Fibroblast of skin of scalp (primary cell): ENCODE data around the gene TJP2.
"Not testable (repeated sequence)": the region's sequence is repeated elsewhere in the genome, so short reads cannot be mapped to it uniquely, and the experiment has no call there.

Source experiments
- DNase-seq: peaks from one replicate; pipeline ENCODE4 v3.0.0-alpha.2; 2013

The TJP2 gene

DNA sequence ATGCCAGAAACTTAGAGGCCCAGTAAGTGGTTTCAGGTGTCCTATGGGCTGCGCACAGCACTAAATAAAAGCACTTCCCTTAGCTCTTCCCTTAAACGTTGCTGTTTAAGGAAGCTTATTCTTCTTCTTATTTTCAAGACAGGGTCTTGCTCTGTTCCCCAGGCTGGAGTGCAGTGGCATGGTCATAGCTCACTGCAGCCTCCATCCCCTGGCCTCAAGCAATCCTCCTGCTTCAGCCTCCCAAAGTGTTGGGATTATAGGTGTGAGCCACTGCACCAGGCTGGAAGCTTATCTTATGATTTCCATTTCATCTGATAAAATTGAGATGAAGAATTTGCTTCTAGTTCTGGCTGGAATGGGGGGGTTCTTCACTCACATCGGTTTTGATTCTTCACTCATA lies 15.6 kb upstream of the TJP2 start:
- no peak for DNase-seq

DNA sequence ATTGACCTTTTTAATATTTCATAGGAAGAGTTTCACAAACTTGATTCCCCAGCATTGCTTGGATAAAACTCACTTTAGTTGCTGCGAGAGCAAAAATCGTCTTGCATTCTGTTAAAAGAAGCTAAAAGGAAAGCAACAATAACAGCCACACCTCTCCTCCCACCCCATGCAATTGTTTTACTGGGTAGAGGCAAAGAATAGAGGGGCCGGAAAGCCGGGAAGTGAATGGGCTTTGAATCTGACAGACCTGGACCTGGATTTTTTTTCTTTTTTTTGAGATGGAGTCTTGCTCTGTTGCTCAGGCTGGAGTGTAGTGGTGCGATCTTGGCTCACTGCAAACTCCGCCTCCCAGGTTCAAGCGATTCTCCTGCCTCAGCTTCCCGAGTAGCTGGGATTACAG lies 9.5 kb upstream of the TJP2 start:
- DNase-seq = not testable (repeated sequence)

DNA sequence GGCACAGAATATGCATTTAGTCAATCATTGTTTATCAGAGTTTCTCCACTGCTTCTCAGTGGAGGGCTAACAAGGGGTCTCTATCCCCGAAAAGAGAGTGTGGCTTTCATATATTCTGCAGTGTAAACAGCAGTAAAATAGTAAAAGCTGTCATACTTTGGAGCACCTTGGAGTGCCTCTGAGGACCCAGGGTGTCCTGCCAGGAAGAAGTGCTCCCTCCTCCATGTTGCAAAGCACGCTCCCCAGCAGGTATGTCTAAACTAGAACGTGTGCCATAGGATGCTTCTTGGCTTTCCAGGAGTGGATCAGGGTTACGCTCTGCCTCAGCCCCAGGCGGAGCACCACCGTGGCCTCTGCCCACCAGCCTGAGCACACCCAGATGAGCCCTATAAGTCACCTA lies 8.5 kb upstream of the TJP2 start:
- DNase-seq = no peak

DNA sequence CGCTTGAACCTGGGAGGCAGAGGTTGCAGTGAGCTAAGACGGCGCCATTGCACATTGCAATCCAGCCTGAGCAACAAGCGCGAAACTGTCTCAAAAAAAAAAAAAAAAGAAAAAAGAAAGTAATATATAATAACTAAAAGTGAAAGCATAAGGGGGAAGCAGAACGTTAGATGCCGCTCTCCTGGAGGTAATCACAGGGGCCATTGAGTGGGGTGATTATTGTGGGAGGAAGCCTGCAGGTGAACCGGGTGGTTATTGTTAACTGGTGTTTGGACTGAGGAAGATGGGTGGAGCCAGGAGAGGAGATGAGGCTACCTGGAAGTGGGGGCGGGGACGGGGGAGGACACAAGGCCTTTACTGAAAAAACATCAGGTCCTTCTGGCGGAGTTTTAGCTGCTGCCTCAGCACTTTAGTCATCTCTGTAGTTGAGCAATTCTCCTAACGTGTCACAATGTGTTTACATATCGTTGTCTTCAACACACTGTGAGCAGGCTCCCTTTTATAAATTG lies 5.3 kb upstream of the TJP2 start:
- DNase-seq = no peak

DNA sequence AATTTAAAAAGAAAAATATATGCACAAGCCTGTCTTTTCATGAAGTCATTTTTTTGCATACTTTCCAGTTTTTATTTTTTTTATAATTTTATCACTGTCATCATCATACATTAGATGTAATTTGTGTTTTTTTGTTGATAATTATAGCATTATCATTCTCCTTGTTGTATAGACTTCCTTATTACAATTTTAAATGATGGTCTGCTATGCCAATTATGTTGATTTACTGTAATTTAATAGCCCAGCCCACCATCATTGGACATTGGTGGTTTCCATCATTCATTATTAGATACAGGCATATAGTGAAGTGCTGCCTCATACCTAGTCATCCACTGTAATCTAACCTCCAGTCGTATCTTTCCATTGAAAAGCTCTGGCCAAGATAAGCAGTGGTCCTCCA lies 3.8 kb upstream of the TJP2 start:
- no peak for DNase-seq

GRCh38 chr9:69171049-69171448 lies 3.0 kb upstream of the TJP2 start:
- DNase-seq = no peak

- DNase-seq = no peak
Measured at GRCh38 chr9:69171517-69171916, 2.6 kb upstream of the TJP2 start.

- DNase-seq = no peak
Measured at GRCh38 chr9:69172895-69173294, 1.2 kb upstream of the TJP2 start.

DNA sequence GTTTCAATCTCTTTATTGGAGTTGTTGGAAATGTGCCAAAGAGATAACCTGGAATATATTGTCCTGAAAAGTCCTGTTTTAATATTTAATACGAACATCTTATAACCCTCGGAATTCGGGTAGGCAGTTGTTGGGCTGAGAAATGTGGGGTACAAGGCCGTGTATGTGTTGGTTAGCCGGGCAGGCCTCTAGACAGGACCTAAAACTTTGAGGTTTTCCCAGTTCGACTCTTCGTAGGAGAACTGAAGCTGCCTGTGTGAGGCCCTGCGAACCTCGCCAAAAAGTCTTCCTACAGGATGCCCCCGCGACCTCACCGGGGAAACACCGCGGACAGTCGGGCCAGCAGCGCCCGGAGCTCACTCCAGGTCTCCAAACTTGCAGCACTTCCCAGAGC lies 583 bp upstream of the TJP2 start:
- no peak for DNase-seq

DNA sequence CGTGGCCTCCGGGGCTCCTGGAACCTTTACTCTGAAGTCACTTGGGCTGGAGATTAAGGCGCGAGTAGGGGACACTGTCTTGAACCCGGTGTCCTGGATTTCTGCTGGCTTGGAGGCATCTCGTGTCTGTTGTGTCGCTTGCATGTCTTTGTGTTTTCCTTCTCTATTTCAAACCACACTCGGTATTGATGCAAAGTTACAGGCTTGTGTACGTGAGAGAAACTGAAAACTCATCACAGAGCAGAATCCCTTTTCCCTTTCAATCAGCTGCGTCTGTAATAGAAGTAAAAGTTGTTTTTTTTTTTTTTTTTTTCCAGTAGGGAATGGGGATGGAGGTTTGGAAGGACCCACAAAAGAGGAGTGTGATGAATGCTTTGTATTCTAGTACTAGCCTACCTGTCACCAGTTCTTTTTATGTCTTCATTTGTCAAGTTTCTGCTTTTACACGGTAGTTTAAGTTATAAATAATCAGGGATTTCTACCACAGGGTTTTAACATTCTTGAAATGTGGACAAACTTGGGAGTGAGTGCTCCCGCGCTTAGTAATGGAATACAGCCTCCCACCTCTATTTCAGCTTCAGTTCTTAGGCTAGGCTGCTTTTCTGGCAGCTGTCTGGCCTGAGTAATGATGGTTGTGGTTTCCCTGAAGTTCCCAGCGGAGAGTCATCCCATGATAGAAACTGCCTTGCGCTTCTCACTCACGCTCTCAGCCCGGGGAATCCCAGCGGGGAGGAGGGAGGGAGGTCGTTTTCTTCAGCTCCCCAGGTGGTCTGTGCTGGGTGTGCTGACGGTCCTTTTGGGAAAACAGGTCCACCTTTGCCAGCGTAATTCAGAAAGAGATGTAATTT lies 763 bp downstream of the TJP2 start:
- DNase-seq = peak; percentile 98

- DNase-seq = peak; percentile 53
Measured at GRCh38 chr9:69175486-69175885, 1.4 kb downstream of the TJP2 start.

DNA sequence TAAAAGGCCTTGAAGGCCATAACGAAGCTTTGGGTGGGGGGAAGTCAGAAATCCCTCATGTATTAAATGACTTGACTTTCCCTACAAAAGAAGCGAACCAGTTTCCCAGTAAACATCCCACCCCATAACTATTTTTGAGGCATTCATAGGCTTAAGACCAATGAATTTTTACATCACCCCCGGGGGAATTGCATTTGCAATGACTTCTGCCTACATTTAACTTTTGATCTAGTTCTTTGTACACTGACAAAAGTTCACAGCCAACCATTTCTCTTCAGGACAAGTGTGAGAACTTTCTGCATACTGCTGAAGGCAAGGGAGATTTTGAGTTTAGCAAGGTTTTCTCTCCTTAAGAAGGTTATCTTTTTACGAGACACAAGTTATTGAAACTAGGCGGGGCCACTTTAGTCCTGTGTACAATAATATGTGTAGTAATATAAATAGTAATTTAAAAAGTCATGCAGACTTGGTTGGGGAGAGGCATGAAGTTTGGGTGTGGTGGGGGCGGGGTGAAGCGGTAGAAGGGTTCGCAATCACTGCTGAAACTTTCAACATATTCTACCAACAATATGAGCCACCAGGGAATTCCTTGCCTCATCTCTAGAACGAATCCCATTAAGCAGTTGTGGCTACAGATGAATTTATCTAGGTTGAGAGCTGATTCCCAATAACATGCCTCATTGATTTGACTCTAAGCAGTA lies 2.5 kb downstream of the TJP2 start:
- peak; percentile 28 for DNase-seq

GRCh38 chr9:69178583-69179011 lies 4.5 kb downstream of the TJP2 start:
- DNase-seq = no peak

- DNase-seq = no peak
Measured at GRCh38 chr9:69179037-69179436, 5.0 kb downstream of the TJP2 start.

DNA sequence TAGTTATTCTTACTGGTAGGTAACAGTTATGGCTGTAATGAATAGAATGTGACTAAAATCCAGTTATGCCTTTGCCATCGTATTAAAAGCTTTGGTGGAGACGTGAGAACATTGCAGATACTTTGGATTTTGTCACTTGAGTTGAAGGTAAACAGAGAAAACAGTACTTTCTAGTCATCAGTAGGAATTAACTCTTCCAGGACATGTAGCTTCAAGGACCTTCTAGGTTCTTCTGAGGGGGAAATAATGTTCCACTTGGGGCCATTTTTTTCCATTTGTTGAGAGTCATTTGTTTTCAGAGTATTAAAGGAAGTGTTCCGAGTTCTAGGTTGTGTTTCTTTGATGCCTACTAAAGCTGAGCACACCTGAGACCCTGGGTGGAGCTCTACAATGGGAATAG lies 6.1 kb downstream of the TJP2 start:
- DNase-seq = no peak

GRCh38 chr9:69180670-69181069 lies 6.6 kb downstream of the TJP2 start:
- DNase-seq = peak; percentile 95

- no peak for DNase-seq
Measured at GRCh38 chr9:69181908-69182353, 7.9 kb downstream of the TJP2 start.

GRCh38 chr9:69184266-69184665 lies 10.2 kb downstream of the TJP2 start:
- DNase-seq = no peak

GRCh38 chr9:69186841-69187611 lies 12.9 kb downstream of the TJP2 start:
- no peak for DNase-seq

DNA sequence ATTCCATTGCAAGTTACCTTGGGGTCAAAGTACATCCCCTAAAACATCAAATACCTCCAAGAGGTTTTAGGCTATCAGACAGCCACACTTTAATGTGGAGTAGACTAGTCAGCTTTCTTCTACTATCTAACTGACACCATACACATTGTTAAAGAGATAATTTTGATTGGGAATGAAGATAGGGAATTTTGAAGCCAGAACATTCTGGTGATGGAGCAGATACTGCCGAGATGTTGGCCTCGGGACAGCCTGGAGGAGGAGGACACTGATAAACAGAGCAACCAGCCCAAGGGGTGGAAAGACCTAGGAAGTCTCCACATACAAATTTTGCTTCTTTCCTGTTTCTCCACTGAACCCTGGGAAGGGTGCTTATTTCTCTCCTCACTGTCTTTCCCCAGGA lies 14.9 kb downstream of the TJP2 start:
- no peak for DNase-seq

GRCh38 chr9:69190086-69190862 lies 16.2 kb downstream of the TJP2 start:
- DNase-seq = no peak

GRCh38 chr9:69190863-69191181 lies 16.7 kb downstream of the TJP2 start:
- no peak for DNase-seq
